HG03135 (cell line): ENCODE data around the gene ADARB2.
A peak's percentile ranks its signal among the peaks of the same experiment; 100 is the strongest.
"Not testable (repeated sequence)": the region's sequence is repeated elsewhere in the genome, so short reads cannot be mapped to it uniquely, and the experiment has no call there.

ENCODE experiments used
- ATAC-seq: cut with Tn5 transposase; IDR thresholded peaks from one replicate; pipeline ENCODE4 v1.9.1; 2021; ENCODE audit warnings: mild to moderate bottlenecking, moderate library complexity; ENCODE audit not compliant: unreplicated experiment

Gene ADARB2

DNA sequence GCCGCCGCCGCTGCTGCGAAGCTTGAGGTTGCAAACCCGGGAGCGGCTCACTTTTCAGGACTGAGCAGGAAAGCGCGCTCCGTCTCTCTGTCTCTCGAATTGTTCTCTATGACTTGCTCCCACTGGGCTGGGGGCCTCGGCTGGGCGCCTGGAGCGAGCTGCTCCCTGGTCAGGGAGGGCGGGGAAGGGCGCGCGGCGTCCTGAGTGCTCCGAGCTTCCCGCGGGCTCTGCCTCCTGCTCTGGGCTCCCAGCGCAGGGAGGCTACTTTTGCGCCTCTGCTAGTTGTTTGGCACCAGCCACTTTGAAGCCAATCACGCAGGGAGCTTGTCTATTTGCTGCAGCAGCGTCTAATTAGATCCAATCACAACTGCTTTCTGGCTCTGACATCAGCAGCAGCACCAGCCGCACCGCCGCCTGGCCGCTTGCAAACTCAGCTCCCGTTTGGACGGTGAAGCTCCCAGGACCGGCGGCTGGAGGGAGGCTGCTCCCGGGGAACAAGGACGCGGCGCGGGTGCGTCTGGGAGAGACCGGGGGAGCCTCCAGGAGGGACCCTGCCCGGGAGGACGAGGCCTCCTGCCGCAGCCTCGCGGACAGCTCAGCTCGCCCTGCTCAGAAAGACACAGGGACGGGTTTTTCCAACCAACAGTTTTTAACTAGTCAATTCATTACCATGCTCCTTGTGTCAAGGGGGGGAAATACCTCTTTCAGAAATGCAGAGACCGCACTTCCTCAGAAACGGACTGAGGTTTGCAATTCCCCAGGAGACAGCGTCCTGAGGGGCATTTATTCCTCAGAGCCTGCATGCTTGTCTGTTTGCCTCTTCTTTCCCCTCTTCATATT is at the start of gene ADARB2:
Gene ADARB2 (minus strand): TSS at position 304 of the 840 bp plus-strand sequence.
- ATAC-seq = peak; percentile 73

DNA sequence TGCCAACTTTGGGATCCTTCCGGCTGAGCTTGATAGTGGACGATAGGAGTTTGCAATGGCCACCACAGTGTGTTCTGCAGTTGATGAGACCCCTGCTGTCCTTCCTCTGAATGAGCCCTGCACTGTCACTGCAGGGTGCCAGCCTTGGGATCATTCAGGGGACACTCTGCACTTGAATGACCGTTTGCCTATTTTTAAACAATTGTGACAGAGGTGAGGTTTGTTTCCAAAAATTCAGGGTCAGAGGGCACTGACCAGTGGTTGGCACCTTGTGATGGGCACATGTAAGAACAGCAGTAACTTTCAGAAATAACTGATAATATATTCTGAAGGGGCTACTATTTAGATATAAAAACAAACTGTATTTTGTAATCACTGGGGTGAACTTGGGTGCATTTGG is 48.5 kb upstream of the ADARB2 start:
- no peak for ATAC-seq

DNA sequence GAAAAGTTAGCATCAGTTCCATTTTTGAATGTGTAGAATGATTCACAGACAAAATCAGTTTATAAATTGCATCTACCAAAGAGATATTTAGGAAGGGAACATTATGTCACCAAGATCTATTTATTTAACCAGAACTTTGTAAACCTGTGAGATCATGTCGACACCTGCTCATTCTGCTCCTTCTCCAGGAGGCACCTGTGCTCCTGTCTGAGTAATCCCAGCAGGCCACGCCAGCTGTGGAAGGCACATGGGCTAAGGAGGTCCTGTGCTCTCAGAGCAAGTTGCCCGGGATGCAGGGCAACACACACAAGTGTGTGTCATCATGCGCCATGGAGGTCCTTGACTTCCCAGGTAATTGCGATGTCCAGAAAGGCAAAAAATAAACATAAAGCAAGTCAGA is 45.5 kb upstream of the ADARB2 start:
- ATAC-seq = no peak

DNA sequence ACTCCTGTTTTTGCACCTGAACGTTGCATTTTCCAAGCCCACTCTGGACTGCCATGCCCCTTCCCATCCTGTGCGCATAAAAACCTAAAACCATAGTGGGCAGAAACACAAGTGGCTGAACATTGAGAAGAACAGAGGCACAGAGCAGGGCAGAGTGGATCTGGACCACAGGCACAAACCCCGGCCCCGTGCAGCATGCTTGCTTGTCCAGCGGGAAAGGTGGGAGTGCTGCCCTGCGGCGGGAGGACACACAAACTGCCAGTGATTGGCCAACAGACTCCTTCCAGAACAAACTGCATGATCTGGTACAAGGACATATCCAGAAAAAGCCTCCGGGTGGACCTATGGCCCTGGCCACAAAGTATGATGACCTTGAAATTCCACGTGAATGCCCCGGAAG is 42.5 kb upstream of the ADARB2 start:
- ATAC-seq = no peak

DNA sequence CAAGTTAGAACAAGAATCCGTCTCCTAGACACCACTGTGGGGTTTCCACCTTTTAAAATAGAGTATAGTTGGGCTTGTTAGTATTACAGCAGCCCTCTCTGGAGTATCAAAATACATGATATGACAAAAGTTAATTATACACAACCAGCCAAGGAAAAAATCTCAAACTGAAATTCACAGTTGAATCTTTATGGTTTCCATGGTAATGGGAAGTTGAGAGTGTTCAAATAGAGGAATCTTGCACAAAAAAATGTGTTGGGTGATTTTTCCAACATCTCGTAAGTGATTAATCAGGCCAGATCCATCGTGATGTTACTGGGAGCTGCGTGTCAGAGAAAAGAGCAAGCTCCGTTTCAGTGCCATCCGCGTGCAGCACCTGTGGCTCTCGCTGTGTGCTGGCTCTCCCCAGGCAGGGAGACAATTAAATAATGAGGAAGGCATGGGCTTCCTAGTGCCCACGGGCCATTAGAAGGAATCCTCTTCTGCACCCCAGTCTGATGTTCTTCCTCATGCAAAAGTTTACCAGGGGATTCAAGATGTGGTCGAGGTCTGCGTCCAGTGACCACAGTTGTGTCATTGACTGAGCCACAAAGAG is 41.1 kb upstream of the ADARB2 start:
- ATAC-seq = no peak

DNA sequence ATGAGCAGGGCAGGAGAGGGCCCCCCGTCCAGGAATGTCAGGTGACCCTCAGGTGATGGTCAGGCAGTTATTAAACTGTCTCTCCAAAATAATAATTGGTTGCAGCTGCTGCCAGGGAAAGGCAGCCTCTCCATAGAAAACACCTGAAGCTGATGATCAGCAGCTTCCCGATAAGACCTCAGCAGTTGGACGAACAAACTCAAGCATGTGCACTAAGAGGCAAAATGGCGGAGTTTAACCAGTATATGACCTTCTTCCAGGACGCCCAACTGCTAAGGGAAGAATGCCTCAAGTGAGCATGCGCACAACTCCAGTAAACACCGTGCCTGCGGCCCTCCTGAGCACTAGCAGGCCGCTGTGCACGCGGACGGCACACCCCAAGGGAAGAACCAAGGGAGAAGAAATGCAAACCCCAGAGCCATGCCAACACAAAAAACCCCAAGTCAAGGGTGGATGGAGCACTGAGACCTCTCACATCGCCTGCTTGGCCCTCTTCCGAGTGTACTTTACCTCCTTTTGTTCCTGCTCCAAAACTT is 38.9 kb upstream of the ADARB2 start:
- no peak for ATAC-seq

DNA sequence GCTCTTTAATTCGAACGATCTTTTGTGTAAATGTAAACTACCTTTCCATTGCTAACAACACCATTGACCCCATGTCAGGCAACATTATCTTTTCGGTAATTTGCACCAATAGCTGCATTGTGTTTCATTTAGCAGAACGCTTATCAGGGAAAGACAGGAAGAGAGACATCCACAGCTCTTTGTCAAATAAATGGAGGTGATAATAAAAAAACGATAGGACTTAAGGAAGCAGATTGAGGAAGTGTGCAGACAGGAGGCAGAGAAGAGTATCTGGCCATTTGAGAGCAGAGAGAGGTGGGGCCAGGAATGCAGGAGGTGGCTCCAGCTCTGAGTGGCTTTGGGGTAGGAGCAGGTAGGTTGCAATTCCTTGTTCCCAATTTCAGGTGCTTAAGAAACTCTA is 37.5 kb upstream of the ADARB2 start:
- ATAC-seq = no peak

DNA sequence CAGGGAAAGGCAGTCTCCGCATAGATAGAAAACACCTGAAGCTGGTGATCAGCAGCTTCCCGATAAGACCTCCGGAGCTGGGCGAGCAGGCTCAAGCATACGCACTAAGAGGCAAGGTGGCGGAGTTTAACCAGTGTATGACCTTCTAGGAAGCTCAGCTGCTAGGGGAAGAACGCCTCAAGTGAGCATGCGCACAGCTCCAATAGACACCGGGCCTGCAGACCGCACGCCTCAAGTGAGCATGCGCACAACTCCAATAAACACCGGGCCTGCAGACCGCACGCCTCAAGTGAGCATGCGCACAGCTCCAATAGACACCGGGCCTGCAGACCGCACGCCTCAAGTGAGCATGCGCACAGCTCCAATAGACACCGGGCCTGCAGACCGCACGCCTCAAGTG is 35.9 kb upstream of the ADARB2 start:
- not testable (repeated sequence) for ATAC-seq

DNA sequence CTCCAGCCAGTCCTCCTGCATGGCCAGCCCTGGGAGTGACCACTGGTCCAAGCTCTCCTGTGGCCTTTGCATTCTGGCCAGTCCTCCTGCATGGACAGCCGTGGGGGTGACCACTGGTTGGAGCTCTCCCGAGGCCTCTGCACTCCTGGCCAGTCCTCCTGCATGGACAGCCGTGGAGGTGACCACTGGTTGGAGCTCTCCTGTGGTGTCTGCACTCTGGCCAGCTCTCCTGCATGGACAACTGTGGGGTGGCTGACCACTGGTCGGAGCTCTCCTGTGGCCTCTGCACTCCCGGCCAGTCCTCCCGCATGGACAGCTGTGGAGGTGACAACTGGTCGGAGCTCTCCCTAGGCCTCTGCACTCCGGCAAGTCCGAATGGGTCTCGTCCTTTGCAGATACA is 28.7 kb upstream of the ADARB2 start:
- no peak for ATAC-seq

DNA sequence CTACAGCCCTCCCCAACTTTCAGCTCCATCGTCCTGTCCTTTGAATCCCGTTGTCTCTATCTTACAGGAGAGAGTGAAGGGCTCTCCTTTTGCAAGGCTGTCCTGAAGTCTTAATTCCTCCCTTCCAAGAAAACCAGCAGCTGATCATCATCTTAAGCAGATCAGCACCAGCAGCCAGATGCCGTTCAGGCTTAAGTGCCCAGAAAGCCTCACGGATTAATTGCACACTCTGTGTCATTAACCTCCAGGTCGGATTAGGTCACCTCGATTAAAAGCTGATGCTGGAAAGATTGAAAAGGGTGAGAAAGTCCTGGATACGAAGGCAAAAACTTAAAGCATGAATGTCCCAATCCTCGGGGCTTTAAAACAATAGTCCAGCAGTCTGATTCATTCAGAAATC is 24.8 kb upstream of the ADARB2 start:
- ATAC-seq = no peak

DNA sequence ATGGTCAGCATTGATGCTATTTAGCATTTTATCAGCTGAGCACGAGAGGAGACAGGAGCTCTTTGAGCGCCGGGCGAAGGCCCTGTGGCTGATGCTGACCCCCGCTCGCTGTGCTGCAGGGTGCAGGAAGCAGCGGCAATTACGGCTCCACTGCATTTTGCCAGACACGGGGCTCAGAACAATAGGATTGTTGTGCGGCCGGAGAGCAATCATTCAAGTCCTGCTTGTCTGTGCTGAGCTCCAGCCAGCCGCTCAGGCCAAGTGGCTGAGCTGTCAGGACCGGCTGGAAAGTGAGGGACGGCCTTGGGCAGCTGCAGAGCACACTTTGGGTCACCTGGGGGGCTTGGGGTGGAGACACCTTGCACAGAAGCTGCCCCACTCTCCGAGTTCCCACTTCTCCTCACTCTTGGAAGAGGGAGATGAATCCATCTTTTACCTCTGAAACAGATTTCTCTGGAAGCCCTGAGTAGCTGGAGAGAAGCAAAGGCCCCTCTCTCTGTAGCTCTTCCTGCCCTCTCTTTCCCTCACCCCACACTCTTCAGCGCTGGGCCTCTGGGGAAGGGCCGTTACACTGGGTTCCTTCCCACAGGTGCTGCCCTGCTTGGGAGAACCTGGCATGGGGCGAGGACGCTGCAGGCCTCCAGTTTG is 17.3 kb upstream of the ADARB2 start:
- no peak for ATAC-seq

DNA sequence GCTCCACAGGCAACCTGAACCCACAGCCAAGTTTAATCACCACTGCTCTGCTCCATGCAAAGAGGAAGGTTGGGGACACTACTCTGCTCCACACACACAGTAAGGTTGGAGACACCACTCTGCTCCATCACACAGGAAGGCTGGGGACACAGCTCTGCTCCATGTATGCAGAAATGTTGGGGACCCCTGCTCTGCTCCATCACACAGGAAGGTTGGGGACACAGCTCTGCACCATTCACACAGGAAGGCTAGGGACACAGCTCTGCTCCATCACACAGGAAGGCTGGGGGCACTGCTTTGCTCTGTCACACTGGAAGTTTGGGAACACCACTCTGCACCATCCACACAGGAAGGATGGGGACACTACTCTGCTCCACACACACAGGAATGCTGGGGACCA is 14.8 kb upstream of the ADARB2 start:
- no peak for ATAC-seq

DNA sequence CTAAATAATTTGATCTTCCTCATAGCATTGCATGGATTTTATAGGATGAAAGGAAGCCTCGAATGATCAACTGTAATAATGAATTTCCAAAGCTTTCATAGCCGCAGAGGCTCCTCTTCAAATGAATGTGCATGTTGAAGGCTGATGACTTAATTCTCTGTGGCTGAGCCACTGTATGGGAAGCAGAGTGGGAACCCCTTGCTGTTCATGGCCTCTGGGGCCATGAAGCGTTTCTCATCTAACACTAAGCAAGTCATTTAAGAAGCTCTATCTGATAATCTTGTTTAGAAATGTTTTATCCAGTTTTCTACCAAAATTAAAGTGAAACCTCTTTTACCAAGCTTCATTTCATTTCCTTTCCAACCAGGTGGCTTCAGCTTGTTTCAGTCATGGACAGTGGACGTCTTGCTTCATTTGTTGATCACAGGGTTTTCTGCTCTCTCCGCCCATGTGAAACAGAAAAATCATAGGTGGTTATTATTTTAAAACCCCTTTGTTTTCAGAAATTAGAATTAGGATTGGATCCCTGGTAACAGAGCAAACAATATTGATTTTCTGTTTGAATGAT is 10.3 kb upstream of the ADARB2 start:
- ATAC-seq = no peak

DNA sequence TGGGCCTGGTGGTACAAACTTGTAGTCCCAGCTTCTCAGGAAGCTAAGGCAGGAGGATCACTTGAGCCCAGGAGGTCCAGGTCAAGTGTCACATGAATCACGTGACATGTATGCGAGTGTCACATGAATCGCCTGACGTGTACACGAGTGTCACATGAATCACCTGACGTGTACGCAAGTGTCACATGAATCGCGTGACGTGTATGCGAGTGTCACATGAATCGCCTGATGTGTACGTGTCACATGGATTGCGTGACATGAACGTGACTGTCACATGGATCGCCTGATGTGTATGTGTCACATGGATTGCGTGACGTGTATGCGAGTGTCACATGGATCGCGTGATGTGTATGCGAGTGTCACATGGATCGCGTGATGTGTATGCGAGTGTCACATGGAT is 9.5 kb upstream of the ADARB2 start:
- no peak for ATAC-seq

DNA sequence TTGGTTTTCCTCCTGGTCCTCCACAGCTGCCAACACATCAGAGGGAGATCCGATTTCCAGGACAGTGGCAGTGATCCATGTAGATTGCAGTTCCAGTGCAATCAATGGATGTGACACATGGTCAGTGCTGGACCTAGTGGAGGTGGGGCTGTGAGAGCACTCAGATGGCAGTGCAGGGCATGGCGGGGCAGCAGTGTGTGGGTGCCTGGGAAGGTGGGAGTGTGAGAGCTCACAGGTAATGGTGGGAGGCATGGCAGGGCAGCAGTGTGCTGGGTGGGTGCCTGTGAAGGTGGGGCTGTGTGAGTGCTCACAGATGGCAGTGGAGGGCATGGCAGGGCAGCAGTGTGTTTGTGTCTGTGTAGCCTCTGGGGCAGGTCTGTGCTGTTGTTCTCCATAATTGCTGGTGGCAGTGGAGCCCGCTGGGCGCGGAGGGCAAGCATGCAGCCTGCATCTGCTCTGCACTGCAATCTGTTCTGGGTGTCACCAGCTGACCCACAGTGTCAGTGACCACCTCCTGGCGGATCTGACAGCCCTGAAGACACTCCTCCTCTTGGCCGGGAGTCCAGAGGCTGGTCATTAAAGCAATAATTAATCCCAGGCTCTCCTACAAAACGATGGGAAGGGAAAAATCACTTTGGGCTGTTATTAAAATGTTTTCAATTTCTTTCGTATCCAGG is 8.6 kb upstream of the ADARB2 start:
- ATAC-seq = no peak

DNA sequence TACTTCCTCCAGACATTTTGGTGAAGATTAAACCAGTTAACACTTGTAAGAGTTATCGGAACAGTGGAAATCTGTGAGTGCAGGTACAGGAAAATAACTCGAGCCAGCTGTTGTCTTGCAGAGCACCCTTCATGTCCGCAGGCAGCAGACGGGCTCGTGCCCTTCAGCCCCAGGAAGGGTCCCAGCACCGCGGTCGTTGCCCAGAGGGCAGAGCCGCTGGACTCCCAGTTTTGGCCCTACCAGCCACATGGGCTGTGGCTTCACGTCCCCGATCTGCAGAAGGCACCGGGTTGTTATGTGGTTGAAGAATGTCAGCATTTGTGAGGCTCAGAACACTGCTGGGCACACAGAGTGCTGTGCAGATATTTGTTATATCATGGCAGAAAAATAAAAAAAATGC is 7.2 kb upstream of the ADARB2 start:
- no peak for ATAC-seq

DNA sequence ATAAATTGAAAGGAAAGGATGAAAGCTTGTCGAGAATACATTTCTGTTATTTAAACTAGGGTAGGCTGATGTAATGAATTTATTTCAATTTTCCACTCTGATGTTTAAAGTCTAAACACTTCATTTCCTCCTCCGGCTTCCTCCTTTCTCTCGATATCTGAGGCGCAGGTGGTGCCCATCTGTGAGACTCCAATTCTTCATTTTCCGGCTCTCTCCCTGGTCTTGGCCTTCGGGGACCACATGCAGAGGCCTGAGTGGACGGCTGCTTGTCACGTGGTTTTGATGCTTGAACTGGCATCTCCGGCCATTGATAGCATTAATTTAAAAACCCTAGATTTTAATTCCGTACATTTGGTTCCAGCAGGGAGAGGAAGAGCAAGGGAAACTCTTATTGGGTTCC is 5.8 kb upstream of the ADARB2 start:
- ATAC-seq = no peak

DNA sequence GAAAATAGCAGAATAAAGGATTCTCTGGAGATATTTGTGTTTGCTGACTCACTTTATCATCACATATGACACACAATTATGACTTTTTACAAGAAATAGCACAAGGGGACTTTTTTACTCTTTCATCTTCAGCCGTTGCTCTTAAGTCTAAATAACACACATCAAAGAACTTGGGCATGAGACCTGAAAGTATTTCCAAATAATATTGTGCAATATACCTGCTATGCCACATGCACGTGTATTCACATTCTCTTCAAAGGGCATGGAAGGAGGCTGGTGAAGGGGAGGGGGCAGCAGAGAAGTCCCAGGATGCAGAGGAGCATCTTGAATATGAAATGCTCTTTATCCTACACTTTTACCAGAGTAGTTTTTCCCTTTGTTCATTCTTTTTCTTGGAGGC is 4.1 kb upstream of the ADARB2 start:
- ATAC-seq = no peak

DNA sequence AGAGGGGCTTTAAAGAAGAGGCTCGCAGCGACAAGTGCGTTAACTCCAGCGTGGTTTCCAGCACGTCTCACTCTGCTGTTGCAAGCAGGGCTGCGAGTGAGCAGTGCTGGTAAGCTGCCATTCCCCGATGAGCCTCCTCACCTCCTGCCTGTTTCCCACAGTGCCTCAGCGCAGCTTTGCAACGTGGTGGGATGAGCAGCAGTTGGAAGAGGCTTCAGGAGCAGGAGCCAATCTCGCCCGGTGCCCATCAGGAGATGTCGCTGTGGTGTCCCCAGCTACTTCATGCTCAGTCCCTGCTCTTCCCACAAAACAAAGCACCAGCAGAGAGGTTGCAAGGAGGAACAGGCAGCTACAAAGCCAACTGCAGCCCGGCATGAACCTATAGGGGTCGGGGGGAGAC is 2.4 kb upstream of the ADARB2 start:
- ATAC-seq = no peak

DNA sequence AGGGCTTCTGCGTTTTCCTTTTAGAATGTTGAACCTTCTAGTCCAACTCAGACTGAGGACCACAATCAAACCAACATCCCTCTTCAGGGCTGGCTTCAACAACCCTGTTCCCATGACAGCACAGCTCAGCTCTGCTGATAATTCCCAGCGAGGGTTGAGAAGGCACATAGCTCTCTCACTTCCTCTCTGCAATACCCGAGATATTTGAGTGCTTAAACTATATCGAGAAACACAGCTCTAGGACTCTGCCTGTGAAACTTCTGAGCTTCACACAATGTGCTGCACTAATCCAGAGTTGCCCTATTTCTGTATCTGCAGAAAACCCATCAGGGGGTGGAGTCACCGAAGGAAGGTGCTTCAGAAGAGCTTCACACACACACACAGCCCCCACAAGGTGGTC is 1.6 kb upstream of the ADARB2 start:
- ATAC-seq = peak; percentile 41

DNA sequence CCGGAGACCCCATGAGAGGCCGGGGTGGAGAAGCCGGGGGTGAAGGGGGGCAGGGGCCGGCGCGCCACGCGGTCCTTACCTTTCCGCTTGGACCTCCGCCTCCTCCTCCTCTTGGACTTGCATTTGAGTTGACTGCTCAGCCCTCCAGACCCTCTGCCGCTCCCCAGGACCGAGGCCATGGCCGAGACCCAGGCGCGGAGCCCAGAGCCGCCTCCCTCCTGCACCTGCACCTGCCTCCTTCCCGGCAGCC is 428 bp downstream of the ADARB2 start:
- ATAC-seq = no peak
